HG02885 (cell line): ENCODE measurements around the gene KAT5.
"Not testable (repeated sequence)": the region's sequence is repeated elsewhere in the genome, so short reads cannot be mapped to it uniquely, and the experiment has no call there.

ENCODE experiments used
- ATAC-seq: cut with Tn5 transposase; IDR thresholded peaks from one replicate; pipeline ENCODE4 v1.9.1; 2021; ENCODE audit warnings: mild to moderate bottlenecking; ENCODE audit not compliant: unreplicated experiment, poor library complexity

The KAT5 gene

GRCh38 chr11:65711785-65712632, at the start of gene KAT5:
KAT5 (plus strand) TSS chr11:65712252; CDS start chr11:65712268, 16 bp downstream.
- ATAC-seq = peak; percentile 87

- ATAC-seq = peak; percentile 85
Measured at GRCh38 chr11:65662799-65663638, 49.0 kb upstream of the KAT5 start, which contains the start of gene RELA. RELA (minus strand) TSS chr11:65662916; CDS start chr11:65662832, 84 bp downstream.

GRCh38 chr11:65663639-65664200, 48.3 kb upstream of the KAT5 start:
- no peak for ATAC-seq

- ATAC-seq = no peak
Measured at GRCh38 chr11:65672180-65672860, 39.7 kb upstream of the KAT5 start.

- no peak for ATAC-seq
Measured at GRCh38 chr11:65672982-65673381, 39.1 kb upstream of the KAT5 start.

- no peak for ATAC-seq
Measured at GRCh38 chr11:65680192-65680743, 31.8 kb upstream of the KAT5 start.

GRCh38 chr11:65683480-65683879, 28.6 kb upstream of the KAT5 start:
- ATAC-seq = not testable (repeated sequence)

- ATAC-seq = no peak
Measured at GRCh38 chr11:65685981-65686380, 26.1 kb upstream of the KAT5 start.

- ATAC-seq = not testable (repeated sequence)
Measured at GRCh38 chr11:65691847-65692246, 20.2 kb upstream of the KAT5 start.

- no peak for ATAC-seq
Measured at GRCh38 chr11:65692367-65692766, 19.7 kb upstream of the KAT5 start.

GRCh38 chr11:65695459-65696241, 16.4 kb upstream of the KAT5 start:
- no peak for ATAC-seq

GRCh38 chr11:65696802-65697552, 15.1 kb upstream of the KAT5 start:
- ATAC-seq = no peak

GRCh38 chr11:65698205-65698604, 13.8 kb upstream of the KAT5 start:
- no peak for ATAC-seq

GRCh38 chr11:65699306-65699705, 12.7 kb upstream of the KAT5 start:
- no peak for ATAC-seq

- no peak for ATAC-seq
Measured at GRCh38 chr11:65700399-65700798, 11.7 kb upstream of the KAT5 start.

GRCh38 chr11:65701686-65702085, 10.4 kb upstream of the KAT5 start:
- no peak for ATAC-seq

GRCh38 chr11:65703846-65704245, 8.2 kb upstream of the KAT5 start:
- no peak for ATAC-seq

- not testable (repeated sequence) for ATAC-seq
Measured at GRCh38 chr11:65706303-65706763, 5.7 kb upstream of the KAT5 start.
